ENCODE data around the gene MPIG6B. TPM values are rescaled to one million over a fixed set of nuclear protein-coding genes. Genes with fewer than 3 reads are reported as not detected.

Gene MPIG6B
- total RNA-seq, 2 experiments from 2014 or later, result not detected

DNA sequence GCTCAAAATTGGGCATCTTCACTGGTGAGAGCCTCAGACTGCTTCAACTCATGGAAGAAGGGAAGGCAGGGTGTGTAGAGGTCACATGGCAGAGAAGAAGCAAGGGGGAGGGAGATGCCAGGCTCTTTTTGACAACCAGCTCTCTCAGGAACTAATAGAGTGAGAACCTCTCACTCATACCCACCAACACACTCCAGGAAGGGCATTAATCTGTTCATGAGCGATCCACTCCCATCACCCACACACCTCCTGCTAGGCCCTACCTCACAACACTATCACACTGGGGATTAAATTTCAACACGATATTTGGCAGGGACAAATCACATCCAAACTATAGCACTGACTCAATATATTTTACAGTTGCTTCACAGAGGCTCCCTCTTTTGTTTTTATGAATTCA is 18.6 kb downstream of the MPIG6B start:
- H3K36me3 ChIP-seq (ENCODE audit: insufficient read depth, low read length), result peaks cover 46% of the 10 kb centered on the region
- no peak overlapping the region for H3K27ac ChIP-seq (ENCODE audit: low read depth, low read length, poor library complexity, severe bottlenecking)
- peaks cover 45% of the 10 kb centered on the region for H3K4me1 ChIP-seq (ENCODE audit: insufficient read depth, low read length, poor library complexity, severe bottlenecking)
- H3K4me2 ChIP-seq (ENCODE audit: low read length), result no peak overlapping the region
- ChIA-PET POLR2A (interaction anchor here (0.6 to 2.4 kb wide), 4 partner anchors 8 to 57 kb away, joined by 3 to 9 read pairs (median 4); no protein-coding TSS in a partner anchor), CTCF (ENCODE audit: unreplicated experiment) (no interaction called here)
- no peaks in the 10 kb centered on the region for H4K20me1 ChIP-seq (ENCODE audit: insufficient read depth, low read length)
- H3K9me2 ChIP-seq (ENCODE audit: insufficient read depth, low read length), result no peaks in the 10 kb centered on the region
- H2AFZ ChIP-seq (ENCODE audit: low read length), result no peak overlapping the region
- no peak for DNase-seq (ENCODE audit: low spot score)
- TF ChIP-seq, protein P1, sequence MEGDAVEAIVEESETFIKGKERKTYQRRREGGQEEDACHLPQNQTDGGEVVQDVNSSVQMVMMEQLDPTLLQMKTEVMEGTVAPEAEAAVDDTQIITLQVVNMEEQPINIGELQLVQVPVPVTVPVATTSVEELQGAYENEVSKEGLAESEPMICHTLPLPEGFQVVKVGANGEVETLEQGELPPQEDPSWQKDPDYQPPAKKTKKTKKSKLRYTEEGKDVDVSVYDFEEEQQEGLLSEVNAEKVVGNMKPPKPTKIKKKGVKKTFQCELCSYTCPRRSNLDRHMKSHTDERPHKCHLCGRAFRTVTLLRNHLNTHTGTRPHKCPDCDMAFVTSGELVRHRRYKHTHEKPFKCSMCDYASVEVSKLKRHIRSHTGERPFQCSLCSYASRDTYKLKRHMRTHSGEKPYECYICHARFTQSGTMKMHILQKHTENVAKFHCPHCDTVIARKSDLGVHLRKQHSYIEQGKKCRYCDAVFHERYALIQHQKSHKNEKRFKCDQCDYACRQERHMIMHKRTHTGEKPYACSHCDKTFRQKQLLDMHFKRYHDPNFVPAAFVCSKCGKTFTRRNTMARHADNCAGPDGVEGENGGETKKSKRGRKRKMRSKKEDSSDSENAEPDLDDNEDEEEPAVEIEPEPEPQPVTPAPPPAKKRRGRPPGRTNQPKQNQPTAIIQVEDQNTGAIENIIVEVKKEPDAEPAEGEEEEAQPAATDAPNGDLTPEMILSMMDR (conservative IDR thresholded peaks at IDR 0.05; ENCODE audit: low read length), result no peak
- no peak for TF ChIP-seq EZH2phosphoT487 (IDR thresholded peaks at IDR 0.05; ENCODE audit: borderline replicate concordance, low read depth, low read length)
- intact Hi-C loops (cut with micrococcal nuclease; ENCODE audit: unreplicated experiment), result loop anchor here (5.0 kb wide), 1 partner anchor 45 kb away; no protein-coding TSS in a partner anchor
- H3K9me3 ChIP-seq (ENCODE audit: low read length), result no peaks in the 10 kb centered on the region
- BruUV-seq (replicated peaks), result no TSS peak
- no peak overlapping the region for H3K4me3 ChIP-seq (ENCODE audit: low read depth, low read length, poor library complexity, severe bottlenecking)
- peaks cover 15% of the 10 kb centered on the region; the same call in 1 of the 2 replicates for H3K79me2 ChIP-seq (ENCODE audit: insufficient read depth, low read depth, low read length)

DNA sequence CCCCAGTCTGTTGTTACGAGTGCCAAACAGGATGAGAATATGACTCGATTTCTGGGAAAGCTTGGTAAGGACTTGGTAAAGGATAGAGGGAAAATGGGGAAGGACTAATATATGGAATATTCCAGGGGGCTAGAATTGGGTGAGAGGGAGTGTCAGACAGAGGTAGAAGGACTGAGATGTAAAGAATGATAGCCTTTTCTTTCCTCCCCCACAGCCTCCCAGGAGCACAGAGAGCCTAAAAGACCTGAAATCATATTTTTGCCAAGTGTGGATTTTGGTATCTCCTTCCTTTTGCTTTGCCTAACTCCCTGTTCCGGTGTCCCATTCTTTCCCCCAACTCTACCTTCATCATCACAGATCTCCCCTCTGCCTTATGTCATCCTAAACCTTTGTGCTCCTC is 19.7 kb downstream of the MPIG6B start:
- BruUV-seq (replicated peaks), result no TSS peak

GRCh38 chr6:31744422-31744821 is 21.2 kb downstream of the MPIG6B start:
- CTCF ChIA-PET (ENCODE audit: unreplicated experiment), result no interaction called here
- no TSS peak for BruUV-seq (replicated peaks)

More for the DNA sequence above, 19.7 kb downstream of the MPIG6B start:
- H3K27ac ChIP-seq (ENCODE audit: low read depth, low read length, poor library complexity, severe bottlenecking), result no peak overlapping the region
- no peaks in the 10 kb centered on the region for H3K9me3 ChIP-seq (ENCODE audit: low read length)
- no peaks in the 10 kb centered on the region for H4K20me1 ChIP-seq (ENCODE audit: insufficient read depth, low read length)
- ChIA-PET POLR2A (interaction anchor here (0.6 kb wide), 1 partner anchor 61 kb away, joined by 3 read pairs; no protein-coding TSS in a partner anchor), CTCF (ENCODE audit: unreplicated experiment) (no interaction called here)
- H3K4me2 ChIP-seq (ENCODE audit: low read length), result no peak overlapping the region
- no peak for DNase-seq (ENCODE audit: low spot score)
- no peaks in the 10 kb centered on the region for H3K9me2 ChIP-seq (ENCODE audit: insufficient read depth, low read length)
- H3K79me2 ChIP-seq (ENCODE audit: insufficient read depth, low read depth, low read length), result peaks cover 13% of the 10 kb centered on the region; the same call in 1 of the 2 replicates
- TF ChIP-seq, protein P1 (conservative IDR thresholded peaks at IDR 0.05; ENCODE audit: low read length), result no peak
- no peak for TF ChIP-seq EZH2phosphoT487 (IDR thresholded peaks at IDR 0.05; ENCODE audit: borderline replicate concordance, low read depth, low read length)
- H3K36me3 ChIP-seq (ENCODE audit: insufficient read depth, low read length), result peaks cover 57% of the 10 kb centered on the region
- no peak overlapping the region for H3K4me3 ChIP-seq (ENCODE audit: low read depth, low read length, poor library complexity, severe bottlenecking)
- intact Hi-C loops (cut with micrococcal nuclease; ENCODE audit: unreplicated experiment), result loop anchor here (5.0 kb wide), 1 partner anchor 44 kb away; no protein-coding TSS in a partner anchor
- H2AFZ ChIP-seq (ENCODE audit: low read length), result no peak overlapping the region
- peaks cover 34% of the 10 kb centered on the region for H3K4me1 ChIP-seq (ENCODE audit: insufficient read depth, low read length, poor library complexity, severe bottlenecking)

More at GRCh38 chr6:31744422-31744821, 21.2 kb downstream of the MPIG6B start:
- no peak overlapping the region for H3K4me2 ChIP-seq (ENCODE audit: low read length)
- H3K79me2 ChIP-seq (ENCODE audit: insufficient read depth, low read depth, low read length), result peaks cover 13% of the 10 kb centered on the region; the same call in 1 of the 2 replicates
- H3K9me3 ChIP-seq (ENCODE audit: low read length), result no peaks in the 10 kb centered on the region
- no peak overlapping the region for H3K27ac ChIP-seq (ENCODE audit: low read depth, low read length, poor library complexity, severe bottlenecking)
- TF ChIP-seq, protein P1 (conservative IDR thresholded peaks at IDR 0.05; ENCODE audit: low read length), result no peak
- no peak for TF ChIP-seq EZH2phosphoT487 (IDR thresholded peaks at IDR 0.05; ENCODE audit: borderline replicate concordance, low read depth, low read length)
- no peak for DNase-seq (ENCODE audit: low spot score)
- no peaks in the 10 kb centered on the region for H4K20me1 ChIP-seq (ENCODE audit: insufficient read depth, low read length)
- peaks cover 67% of the 10 kb centered on the region for H3K36me3 ChIP-seq (ENCODE audit: insufficient read depth, low read length)
- no peaks in the 10 kb centered on the region for H3K9me2 ChIP-seq (ENCODE audit: insufficient read depth, low read length)
- POLR2A ChIA-PET, result no interaction called here
- peaks cover 19% of the 10 kb centered on the region for H3K4me1 ChIP-seq (ENCODE audit: insufficient read depth, low read length, poor library complexity, severe bottlenecking)
- intact Hi-C loops (cut with micrococcal nuclease; ENCODE audit: unreplicated experiment), result loop anchor here (5.0 kb wide), 1 partner anchor 43 kb away; no protein-coding TSS in a partner anchor
- no peak overlapping the region for H3K4me3 ChIP-seq (ENCODE audit: low read depth, low read length, poor library complexity, severe bottlenecking)
- H2AFZ ChIP-seq (ENCODE audit: low read length), result no peak overlapping the region
